Common myeloid progenitor, CD34-positive (primary cell): ENCODE data around the gene CDH8.

Experiments
- CTCF ChIA-PET: fragments of 350-600 bp; sonication (Branson Sonifier 250); formaldehyde crosslinking; loops from one replicate; lab custom pipeline; 2021; ENCODE audit warnings: antibody characterized with exemption; lab: Charles Lee
- POLR2A ChIA-PET: fragments of 350-600 bp; sonication (Branson Sonifier 250); formaldehyde crosslinking; loops from one replicate; lab custom pipeline; 2021; ENCODE audit warnings: antibody characterized with exemption; lab: Charles Lee
- DNase-seq, 3 donors: peaks; one replicate each; pipeline versions ENCODE4 v3.0.0 to v3.0.0-alpha.2; 2013
- H3K27ac ChIP-seq, 2 experiments: 1 replicate in 1 of 2; 2 replicates in 1 of 2; pipeline ENCODE4 v1.7.0; 2013; ENCODE audit warnings: inconsistent platforms in 2 of 2, low read length in 2 of 2, mild to moderate bottlenecking in 2 of 2, low read depth in 1 of 2, moderate library complexity in 1 of 2; ENCODE audit not compliant: severe bottlenecking in 2 of 2, insufficient read depth in 1 of 2, poor library complexity in 1 of 2
- H3K27me3 ChIP-seq, 5 experiments: replicated peaks in 2 of 5; 1 replicate in 3 of 5; 2 replicates in 2 of 5; pipeline versions ENCODE4 v1.6.1 to v1.7.0; 2013; ENCODE audit warnings: low read length in 4 of 5, mild to moderate bottlenecking in 2 of 5, moderate library complexity in 2 of 5, inconsistent platforms in 1 of 5; ENCODE audit not compliant: insufficient read depth in 5 of 5, control insufficient read depth in 4 of 5
- H3K36me3 ChIP-seq, 4 experiments: 1 replicate in 2 of 4; 2 replicates in 2 of 4; pipeline versions ENCODE4 v1.6.1 to v1.7.0; 2013; ENCODE audit warnings: low read length in 3 of 4, control low read depth in 1 of 4, mild to moderate bottlenecking in 1 of 4; ENCODE audit not compliant: control insufficient read depth in 4 of 4, insufficient read depth in 4 of 4
- H3K4me1 ChIP-seq, 4 experiments: 1 replicate in 3 of 4; 2 replicates in 1 of 4; pipeline versions ENCODE4 v1.6.1 to v1.7.1; 2013; ENCODE audit warnings: low read length in 3 of 4, mild to moderate bottlenecking in 3 of 4, control low read depth in 1 of 4, inconsistent platforms in 1 of 4, moderate library complexity in 1 of 4; ENCODE audit not compliant: control insufficient read depth in 4 of 4, insufficient read depth in 4 of 4; ENCODE audit errors: control extremely low read depth in 1 of 4
- H3K4me3 ChIP-seq, 7 experiments: 1 replicate in 4 of 7; 2 replicates in 3 of 7; pipeline versions ENCODE4 v1.5.1 to v1.7.0; 2013; ENCODE audit warnings: mild to moderate bottlenecking in 7 of 7, low read length in 6 of 7, moderate library complexity in 6 of 7, inconsistent platforms in 2 of 7, low read depth in 2 of 7, control low read depth in 1 of 7; ENCODE audit not compliant: insufficient read depth in 4 of 7, control insufficient read depth in 1 of 7; ENCODE audit errors: extremely low read depth in 1 of 7
- H3K9me3 ChIP-seq, 5 experiments: 1 replicate in 4 of 5; 2 replicates in 1 of 5; pipeline versions ENCODE4 v1.6.1 to v1.7.1; 2013; ENCODE audit warnings: low read length in 4 of 5, mild to moderate bottlenecking in 2 of 5, inconsistent platforms in 1 of 5, low read depth in 1 of 5, moderate library complexity in 1 of 5; ENCODE audit not compliant: control insufficient read depth in 4 of 5, insufficient read depth in 2 of 5; ENCODE audit errors: control extremely low read depth in 1 of 5
- WGBS: methylation state at CpG from one replicate; pipeline ENCODE4 v1.1.5; 2013; ENCODE audit not compliant: insufficient coverage; 5-methylcytosine and 5-hydroxymethylcytosine counted together

Gene CDH8

GRCh38 chr16:61684541-61684940 is 351.7 kb downstream of the CDH8 start:
- Histone ChIP-seq H3K27ac (no peak overlapping the region), H3K9me3 (no peaks in the 10 kb centered on the region), H3K27me3 (no peaks in the 10 kb centered on the region), H3K4me3 (no peak overlapping the region), H3K4me1 (no peaks in the 10 kb centered on the region), H3K36me3 (no peaks in the 10 kb centered on the region)
- CTCF ChIA-PET = no interaction called here
- 100% methylated on average over 2 of the region's 3 CpGs for WGBS
- DNase-seq = no peak
- POLR2A ChIA-PET = no interaction called here

- H3K4me3 ChIP-seq = no peak overlapping the region
- ChIA-PET CTCF (no interaction called here), POLR2A (no interaction called here)
- no peaks in the 10 kb centered on the region for H3K27me3 ChIP-seq
- H3K27ac ChIP-seq = no peak overlapping the region
- no peaks in the 10 kb centered on the region for H3K36me3 ChIP-seq
- no peaks in the 10 kb centered on the region for H3K4me1 ChIP-seq
- DNase-seq = no peak
- H3K9me3 ChIP-seq = no peaks in the 10 kb centered on the region
- 83% methylated on average over 3 of the region's 4 CpGs for WGBS
These were observed 354.6 kb downstream of the CDH8 start for GRCh38 chr16:61681673-61682072.

- Histone ChIP-seq H3K9me3 (no peaks in the 10 kb centered on the region), H3K4me3 (no peak overlapping the region), H3K4me1 (no peaks in the 10 kb centered on the region), H3K27ac (no peak overlapping the region), H3K27me3 (no peaks in the 10 kb centered on the region), H3K36me3 (no peaks in the 10 kb centered on the region)
- DNase-seq = no peak
- ChIA-PET POLR2A (no interaction called here), CTCF (interaction anchor here (1.5 kb wide), 1 partner anchor 13 kb away, joined by 3 read pairs; no protein-coding TSS in a partner anchor)
- 71% methylated on average over 1 of the region's 1 CpG for WGBS
These were observed 355.1 kb downstream of the CDH8 start for GRCh38 chr16:61681124-61681523.

DNA sequence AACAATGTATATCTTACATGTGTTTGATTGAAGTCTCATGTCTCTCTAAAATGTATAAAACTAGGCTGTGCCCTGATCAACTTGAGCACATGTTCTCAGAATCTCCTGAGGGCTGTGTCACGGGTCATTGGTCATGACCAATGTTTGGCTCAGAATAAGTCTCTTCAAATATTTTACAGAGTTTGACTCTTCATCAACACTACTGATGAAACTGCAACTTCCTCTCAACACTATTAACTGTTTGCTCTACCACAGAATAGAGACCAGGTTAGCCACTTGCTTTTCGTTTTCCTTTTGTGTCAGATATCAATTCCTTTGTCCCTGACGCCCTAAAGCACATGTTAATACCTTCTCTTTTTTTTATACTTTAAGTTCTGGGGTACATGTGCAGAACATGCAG is 358.1 kb downstream of the CDH8 start:
- Histone ChIP-seq H3K4me1 (no peaks in the 10 kb centered on the region), H3K36me3 (no peaks in the 10 kb centered on the region), H3K4me3 (no peak overlapping the region), H3K9me3 (no peaks in the 10 kb centered on the region), H3K27me3 (no peaks in the 10 kb centered on the region), H3K27ac (no peak overlapping the region)
- CTCF ChIA-PET = no interaction called here
- no peak for DNase-seq
- WGBS = 100% methylated on average over 2 of the region's 3 CpGs
- POLR2A ChIA-PET = no interaction called here

- ChIA-PET POLR2A (no interaction called here), CTCF (no interaction called here)
- Histone ChIP-seq H3K4me3 (no peak overlapping the region), H3K4me1 (no peaks in the 10 kb centered on the region), H3K27ac (no peak overlapping the region), H3K27me3 (no peaks in the 10 kb centered on the region), H3K36me3 (no peaks in the 10 kb centered on the region), H3K9me3 (no peaks in the 10 kb centered on the region)
- WGBS = 53% methylated on average over 4 of the region's 5 CpGs
- DNase-seq = no peak
These were observed 358.5 kb downstream of the CDH8 start for GRCh38 chr16:61677776-61678175.

DNA sequence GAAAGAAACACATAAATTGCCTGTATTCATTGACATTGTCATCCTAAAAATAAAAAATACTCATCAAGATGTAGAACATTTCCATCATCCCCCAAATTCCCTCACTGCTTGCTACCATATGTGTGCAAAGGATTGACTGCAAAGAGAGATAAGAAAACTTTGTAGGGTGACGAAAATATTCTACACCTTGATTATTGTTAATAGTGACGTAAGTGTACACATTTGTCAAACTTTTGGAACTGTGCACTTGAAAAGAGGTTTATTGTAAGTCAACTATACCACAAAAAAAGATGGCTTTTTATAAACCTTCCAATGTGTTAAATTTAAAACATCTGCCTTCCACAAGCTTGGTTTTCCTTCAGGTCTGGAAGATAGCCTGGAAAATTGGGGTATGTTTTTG is 359.5 kb downstream of the CDH8 start:
- CTCF ChIA-PET = no interaction called here
- POLR2A ChIA-PET = no interaction called here
- Histone ChIP-seq H3K4me3 (no peak overlapping the region), H3K27ac (no peak overlapping the region), H3K36me3 (no peaks in the 10 kb centered on the region), H3K4me1 (no peaks in the 10 kb centered on the region), H3K9me3 (no peaks in the 10 kb centered on the region), H3K27me3 (no peaks in the 10 kb centered on the region)
- DNase-seq = no peak
- WGBS = no CpG with 5 or more reads among the region's 2 CpGs

- no peaks in the 10 kb centered on the region for H3K36me3 ChIP-seq
- H3K4me1 ChIP-seq = no peaks in the 10 kb centered on the region
- ChIA-PET CTCF (no interaction called here), POLR2A (no interaction called here)
- DNase-seq = no peak
- H3K27ac ChIP-seq = no peak overlapping the region
- no peak overlapping the region for H3K4me3 ChIP-seq
- 89% methylated on average over 2 of the region's 3 CpGs for WGBS
- H3K27me3 ChIP-seq = no peaks in the 10 kb centered on the region
- H3K9me3 ChIP-seq = no peaks in the 10 kb centered on the region
These were observed 365.1 kb downstream of the CDH8 start for GRCh38 chr16:61671161-61671560.
